Activated CD4-positive, alpha-beta T cell treated with anti-CD3 and anti-CD28 coated beads for 48 hours (primary cell): ENCODE results near the gene KIF26B.

ENCODE experiments used
- DNase-seq: peaks from one replicate; pipeline ENCODE4 v3.0.0-alpha.2; 2020

KIF26B gene

DNA sequence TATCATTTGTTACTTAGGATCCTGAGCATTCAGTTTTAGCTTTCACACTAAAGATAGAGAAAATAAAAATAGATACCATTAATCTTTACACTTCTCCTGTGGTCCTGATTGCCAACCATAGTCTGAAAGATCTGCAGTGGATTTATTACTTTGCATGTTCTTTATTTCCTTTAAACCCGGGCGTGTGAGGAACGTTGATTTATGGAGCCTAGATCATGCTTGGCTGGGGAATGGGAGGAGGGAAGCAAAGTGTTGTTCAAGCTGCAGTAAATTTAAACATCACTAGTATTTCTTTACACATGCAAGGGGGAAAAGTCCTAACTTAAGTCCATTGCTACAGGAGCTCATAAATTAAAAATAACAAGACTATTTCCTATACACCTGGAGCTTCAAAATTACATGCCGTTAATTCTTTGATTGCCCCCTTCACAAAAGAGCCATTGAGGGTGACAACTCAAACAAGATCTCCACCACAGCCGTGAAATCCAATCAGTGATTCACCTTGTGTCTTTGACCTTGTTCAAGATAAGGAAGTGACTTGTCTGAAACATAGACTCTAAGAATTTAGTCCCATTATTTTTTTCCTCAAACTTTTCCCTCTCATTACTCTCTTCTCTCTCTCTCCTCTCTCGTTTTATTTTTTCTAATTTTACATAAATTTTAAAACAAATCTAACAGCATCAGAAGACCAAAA lies 282.7 kb downstream of the KIF26B start:
- DNase-seq = no peak

DNA sequence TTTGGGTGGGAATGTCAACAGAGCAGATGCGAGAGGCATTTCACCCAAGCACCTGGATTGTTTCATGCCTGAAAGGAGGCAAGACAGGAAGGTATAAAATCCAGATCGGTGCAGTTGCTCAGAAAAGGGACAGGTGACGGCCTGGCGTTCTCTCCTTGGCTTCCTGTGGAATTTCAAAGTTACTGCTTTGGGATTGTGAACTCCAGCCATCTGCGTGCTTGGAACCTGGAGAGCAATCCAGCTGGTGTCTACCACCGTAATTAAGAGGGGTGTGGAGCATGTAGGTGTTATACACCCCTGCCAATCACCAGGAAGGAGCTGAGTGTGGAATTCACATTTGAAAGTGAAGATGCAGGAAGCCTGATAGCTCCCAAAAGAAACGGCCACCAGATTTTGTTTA lies 286.1 kb downstream of the KIF26B start:
- DNase-seq = no peak

DNA sequence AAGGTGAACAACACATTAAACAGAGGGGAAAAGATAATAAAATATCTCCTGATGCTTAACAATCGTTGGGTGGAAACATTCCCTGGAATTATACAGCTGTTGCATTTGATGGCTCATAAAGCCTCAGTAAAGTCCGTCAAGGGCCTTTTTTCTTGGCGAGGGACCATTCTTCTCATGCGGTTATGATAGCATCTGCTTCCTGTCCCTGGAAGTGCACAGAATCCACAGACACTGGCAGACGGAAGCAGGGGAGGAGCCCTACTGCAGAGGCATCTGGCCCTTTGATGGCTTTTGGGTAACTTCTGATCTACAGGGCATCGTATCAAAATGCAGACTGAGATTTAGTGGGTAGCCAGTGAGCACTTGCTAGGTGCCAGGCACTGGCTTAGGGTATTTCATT lies 286.9 kb downstream of the KIF26B start:
- no peak for DNase-seq

DNA sequence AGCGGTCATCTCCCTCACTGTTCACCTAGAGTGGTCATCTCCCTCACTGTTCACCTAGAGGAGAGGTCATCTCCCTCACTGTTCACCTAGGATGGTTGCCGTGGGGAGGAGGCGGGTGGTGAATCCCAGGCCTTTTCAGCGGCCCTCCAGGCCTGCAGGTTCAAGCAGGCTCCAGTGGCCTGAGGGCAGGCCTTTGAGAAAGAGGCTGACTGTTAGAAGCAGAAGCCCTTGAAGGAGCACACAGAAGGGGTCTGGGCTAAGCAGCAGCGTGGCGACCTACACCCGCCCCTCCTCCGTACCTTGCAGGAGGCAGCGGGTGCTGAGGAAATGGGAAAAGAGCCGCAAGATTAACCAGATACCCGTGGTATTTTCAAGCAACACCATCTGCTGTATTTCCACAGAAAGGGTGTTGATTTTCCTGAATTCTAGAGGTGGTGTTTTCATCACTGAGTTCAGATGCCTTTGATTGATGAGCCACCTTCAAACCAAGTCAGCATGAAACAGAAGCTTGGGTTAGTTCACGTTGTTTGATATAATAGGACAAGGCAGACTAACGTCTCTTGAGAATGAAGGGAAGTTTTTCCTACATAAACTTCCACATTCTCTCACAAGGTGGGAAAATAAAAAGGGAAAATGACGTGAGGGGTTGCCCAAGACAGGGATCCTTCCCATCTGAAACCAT lies 289.5 kb downstream of the KIF26B start:
- DNase-seq = no peak

DNA sequence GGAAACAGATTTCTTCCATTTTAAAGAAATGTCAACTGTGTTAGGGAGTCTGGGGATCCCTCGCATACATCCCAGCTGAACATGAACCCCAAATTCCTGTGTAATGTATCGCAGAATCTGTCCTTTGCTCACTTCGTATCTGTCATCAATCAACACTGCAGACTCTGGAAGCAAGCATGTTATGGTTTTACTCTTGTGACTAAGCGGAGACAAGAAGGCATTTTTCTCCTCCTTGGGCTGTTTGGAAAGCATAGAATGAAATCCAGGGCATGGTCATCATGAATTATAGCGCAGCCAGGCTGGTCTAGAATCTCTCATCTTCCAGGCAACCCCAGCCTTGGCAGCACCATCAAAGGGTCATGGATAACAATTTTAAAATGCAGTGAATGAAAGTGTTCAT lies 290.2 kb downstream of the KIF26B start:
- DNase-seq = no peak

DNA sequence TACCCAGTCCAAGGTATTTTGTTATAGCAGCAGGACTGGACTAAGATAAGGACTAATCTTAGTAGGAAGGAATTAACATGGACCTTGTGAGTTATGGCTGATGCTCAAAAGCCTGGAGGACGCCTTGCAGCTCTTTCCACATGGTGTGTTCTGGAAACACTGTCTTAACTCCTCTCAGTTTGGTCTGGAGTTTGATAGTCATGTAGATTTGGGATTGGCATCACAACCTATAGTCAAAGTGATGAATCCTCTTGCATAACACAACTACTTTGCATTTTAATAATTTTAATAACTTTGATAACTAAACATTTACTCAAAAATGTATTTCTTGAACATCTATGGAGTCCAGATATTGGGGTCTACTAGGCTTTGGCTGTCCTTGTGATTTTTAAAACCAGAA lies 293.7 kb downstream of the KIF26B start:
- no peak for DNase-seq

DNA sequence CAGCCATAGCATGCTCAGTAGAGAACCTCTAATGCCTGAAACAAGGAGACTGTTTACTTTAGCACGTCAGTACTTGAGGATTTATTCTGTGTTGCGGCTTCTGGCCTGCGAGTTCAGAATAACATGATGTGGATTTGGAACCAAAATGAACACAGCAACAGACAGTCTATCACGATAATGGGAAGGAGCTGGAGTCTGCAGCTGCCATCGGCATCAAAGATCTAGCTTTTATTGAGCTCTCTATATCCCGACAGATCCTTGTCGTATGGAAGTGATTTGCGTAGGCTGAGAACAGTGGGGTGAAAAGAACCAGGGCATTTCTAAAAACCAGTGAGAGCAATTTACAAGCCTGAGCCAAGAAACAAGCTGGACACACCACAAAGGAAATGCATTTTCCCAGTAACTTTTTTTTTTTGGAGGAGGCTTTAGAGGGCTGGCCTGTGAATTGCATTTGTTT lies 294.2 kb downstream of the KIF26B start:
- no peak for DNase-seq

DNA sequence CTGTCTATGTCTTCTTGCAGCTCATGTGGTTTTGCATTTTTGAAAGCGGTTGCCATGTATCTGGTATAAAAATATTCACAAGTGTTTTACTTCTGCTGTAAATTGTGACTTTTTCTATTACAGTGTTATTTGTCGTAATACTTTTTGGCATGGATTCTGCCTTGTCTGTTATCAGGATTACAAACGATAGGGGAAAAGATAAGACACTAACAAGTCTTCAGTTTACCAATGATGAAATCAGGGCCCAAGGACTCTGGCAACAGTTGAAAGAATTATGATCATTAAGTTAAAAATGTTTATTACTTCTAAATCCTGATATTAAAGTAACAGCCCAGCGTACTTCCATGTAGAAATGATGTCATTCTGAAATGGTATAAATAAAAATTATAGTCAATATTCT lies 298.8 kb downstream of the KIF26B start:
- DNase-seq = no peak

DNA sequence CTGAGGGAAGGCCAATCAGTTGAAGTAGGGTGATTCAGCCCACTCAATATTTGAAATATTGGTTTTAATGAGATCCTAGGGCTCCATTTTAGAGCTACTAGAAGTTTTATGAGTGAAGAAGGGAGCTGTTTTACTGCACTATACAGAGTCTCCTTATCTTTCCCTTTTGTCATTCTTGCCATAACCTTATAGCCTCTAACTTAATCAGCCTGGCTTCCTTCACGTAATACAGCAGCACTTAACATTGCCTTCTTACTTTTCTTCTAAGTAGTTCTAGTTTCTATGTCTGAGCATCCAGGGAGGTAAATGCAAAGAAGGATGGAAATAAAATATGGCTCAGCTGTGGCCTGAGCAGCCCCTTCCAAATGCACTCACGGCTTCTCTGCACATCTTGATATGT lies 299.3 kb downstream of the KIF26B start:
- DNase-seq = no peak

DNA sequence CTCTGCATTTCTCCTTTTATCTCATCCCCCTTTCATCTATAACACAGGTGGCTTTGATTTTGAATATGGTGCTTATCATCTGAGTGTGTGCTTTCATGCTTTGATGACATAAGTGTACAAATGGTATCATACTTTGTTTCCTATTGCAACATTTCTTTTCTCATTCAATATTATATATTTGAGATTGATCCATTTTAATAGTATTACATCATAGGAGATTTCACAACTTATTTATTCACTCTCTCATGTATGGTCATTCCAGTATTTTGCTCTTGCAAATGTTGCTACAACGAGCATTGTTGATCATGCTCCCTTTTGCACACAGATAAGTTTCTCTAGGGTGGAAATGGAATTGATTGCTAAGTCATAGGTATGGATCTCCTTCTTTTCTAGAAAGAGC lies 302.8 kb downstream of the KIF26B start:
- no peak for DNase-seq

DNA sequence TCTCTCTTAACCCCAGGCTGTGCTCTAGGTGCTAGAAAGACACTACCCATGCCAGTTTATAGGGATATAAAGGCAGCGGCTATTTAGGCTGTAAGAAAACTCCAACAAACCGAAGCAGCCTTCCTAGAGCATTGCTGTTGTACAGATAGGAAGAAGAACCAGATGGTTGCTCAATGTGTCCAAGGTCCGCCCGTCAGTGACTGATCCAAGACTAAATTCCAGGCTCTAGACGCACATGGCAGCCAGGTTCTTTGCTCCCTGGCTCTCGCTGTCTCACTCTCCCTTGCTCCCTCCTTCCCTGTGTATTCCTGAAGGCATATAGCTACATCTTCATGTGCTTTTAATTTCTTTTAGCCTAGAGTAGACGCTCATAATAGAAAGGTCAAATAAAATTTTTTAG lies 303.4 kb downstream of the KIF26B start:
- no peak for DNase-seq

DNA sequence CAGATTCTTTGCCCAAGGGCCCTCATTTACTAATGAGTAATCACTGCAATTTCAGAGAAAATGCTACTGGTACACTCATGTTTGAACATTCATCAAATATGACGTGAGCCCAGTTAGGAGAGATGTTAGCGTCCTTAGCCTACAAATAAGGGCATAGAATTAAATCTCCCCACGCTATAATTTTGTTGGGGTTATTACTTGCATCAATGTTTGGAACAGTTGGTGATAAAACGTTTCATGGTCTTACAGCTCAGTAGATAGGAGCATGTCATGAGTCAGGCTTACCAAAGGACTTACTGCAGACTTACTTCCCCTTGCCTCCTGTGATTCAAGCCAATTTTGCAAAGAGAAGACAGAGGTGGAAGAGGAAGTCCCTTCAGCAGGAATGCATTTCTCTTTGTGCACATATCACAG lies 304.0 kb downstream of the KIF26B start:
- DNase-seq = no peak

DNA sequence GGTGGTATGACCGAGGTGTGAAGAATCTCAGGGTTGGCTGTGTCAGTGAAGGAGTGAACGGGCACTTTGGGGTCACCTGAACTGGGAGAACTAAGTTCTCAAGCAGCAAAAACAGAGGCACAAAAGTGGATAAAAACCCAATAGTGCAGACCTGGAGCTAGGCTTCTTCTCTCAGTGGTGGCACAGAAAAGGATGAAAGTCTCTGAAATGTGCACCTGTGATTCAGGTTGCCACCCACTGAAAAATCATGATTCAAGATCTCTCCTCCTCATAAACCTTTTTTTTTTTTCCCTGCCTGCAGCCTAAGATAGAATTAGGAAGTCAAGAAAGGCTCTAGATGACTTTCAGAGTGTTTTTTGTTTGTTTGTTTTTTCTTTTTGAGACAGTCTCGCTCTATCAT lies 304.8 kb downstream of the KIF26B start:
- DNase-seq = no peak

DNA sequence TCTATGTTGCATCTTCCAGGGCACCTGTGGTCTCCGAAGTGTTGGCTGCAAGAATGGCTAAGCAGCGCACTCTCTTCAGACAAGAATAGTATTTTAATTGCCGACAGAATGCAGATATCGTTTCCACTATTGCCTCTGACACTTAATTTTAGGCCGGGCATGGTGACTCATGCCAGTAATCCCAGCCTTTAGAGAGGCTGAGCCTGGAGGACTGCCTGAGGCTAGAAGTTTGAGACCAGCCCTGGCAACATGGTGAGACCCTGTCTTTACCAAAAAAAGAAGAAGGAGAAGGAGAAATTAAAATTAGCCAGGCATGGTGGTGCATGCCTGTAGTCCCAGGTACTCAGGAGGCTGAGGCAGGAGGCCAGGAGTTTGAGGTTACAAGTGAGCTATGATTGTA lies 306.9 kb downstream of the KIF26B start:
- no peak for DNase-seq

DNA sequence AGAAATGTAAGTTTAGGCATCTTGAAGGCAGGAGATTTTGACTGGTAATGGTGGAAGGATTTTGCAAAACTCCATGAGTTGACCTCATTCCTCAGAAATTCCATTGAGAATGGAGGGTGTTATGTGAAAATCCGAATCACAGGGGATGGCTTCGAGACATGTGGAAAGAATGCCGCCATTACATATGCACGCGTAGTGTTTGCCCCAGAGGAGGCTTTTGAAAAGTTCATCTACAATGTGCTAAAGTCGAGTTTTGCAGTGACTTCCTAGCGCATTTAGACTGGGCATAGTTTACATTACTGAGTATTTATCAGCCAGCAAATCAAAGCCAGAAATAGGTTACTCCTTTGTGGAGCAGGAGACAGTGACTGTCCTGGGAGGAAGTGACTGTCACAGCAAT lies 307.4 kb downstream of the KIF26B start:
- no peak for DNase-seq

DNA sequence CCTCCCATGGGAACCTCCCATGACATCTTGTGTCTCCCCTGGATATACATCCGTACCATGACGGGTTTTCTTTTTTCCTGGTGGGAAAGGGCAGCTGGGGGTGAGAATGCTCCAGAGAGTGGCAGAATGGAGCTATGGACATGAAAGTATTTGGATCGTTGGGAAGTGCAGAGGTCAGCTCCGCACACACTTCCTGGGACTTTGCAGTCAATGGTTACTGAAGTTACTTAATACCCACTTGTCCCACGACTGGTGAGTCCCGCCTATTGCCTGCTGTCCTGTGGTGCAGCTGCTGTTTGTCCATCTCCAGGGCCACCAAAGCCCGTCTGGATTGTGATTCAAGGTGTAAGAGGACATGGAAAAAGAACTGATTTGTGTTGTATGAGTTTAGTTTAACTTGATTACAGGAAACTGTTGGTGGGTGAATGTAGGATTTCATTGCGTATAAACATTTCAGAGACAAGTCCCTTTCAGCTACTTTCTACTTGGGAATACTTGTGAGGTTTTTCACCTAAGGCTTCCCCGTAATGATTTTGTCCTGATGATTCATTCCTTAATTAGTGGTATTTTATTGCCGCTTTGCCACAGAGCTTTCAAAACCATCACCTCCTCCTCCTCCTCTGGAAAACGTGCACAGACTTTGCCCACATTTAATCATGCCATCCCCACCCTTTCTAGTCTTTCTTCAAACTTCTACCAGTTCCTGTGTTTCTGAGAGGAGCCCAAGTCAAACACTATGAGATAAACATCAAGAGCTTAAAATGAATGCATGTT lies 308.8 kb downstream of the KIF26B start:
- no peak for DNase-seq

DNA sequence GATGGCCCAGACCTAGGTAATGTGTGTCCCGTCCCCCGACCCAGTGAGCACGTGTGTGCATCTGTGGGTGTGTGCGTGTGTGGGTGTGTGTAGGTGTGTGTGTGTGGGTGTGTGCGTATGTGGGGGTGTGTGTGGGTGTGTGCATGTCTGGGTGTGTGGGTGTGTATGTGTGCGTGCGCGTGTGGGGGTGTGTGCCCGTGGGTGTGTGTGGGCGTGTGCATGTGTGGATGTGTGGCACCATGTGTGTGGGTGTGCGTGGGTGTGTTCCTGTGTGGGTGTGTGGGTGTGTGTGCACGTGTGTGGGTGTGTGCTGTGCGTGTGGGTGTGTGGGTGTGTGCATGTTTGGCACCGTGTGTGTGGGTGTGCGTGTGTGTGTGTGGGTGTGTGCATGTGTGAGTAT lies 309.5 kb downstream of the KIF26B start:
- peak; percentile 6 for DNase-seq

DNA sequence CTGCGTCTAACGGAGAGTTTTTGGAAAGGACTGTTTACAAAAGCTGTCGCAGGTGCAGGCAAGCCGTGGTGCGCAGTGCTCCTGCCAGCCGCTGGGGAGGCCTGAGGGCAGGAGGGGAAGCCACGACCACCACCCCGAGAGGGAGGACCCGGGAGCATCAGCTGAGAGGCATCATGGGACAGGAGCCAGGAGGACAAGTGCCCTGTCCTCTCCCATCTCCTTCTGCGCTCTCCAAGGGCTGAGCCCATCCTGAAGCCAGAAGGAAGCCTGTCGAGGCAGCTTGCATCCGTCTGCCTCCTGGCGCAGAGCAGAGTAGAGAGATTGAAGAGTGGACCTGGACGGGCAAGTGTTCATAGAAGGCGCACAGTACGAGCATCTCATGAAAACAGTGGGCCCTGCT lies 310.9 kb downstream of the KIF26B start:
- DNase-seq = no peak

DNA sequence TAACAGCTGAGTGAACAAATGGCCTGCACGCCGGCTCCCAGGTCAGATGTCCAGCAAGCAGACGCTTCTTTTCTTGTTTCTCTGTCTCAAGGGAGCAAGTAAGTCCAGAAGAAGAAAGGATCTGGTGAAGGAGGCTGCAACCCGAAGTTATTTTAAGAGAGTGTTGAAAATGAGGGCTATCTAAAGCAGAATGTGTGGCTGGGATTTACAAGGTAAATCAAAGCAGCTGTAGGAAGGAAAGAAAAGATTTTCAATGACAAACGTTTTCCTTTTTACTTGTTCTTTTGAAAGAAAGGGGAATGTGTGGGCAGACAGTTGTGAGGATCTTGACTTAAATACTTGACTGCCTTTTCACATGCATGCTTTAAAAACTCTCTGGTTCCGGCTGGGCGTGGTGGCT lies 311.5 kb downstream of the KIF26B start:
- DNase-seq = no peak

DNA sequence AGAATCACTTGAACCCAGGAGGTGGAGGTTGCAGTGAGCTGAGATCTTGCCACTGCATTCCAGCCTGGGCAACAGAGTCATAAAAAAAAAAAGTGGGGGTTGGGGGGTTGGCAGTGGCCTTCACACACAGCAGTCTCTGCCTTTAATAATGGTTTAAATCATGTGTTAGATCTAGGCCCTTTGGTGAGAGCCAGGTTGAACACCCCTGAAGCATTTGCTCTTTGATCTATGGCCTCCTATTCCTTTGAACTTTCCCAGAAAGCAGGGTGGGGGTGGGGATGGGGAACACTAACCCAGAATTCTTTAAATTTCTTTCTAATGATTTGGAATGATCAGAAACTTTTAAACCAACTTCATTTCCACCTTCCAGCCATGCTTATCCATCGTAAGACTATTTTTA lies 313.0 kb downstream of the KIF26B start:
- DNase-seq = no peak

DNA sequence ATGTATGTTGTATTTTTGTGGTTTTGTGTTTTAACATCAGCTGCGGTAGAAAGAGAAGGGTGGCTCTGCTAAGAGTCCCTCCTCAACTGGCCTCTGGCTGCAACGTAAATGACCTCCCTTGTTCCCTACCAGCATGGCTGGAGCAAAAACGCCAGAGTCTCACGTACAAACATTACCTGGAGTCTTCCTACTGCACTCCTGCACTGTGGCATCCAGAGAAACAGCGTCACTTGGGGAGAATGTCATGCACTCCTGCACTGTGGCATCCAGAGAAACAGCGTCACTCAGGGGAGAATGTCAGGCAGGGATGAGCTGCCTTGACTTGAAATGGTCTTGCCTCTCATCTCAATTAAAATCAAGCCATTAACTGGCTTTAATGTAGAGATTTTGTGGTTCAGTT lies 314.2 kb downstream of the KIF26B start:
- no peak for DNase-seq

DNA sequence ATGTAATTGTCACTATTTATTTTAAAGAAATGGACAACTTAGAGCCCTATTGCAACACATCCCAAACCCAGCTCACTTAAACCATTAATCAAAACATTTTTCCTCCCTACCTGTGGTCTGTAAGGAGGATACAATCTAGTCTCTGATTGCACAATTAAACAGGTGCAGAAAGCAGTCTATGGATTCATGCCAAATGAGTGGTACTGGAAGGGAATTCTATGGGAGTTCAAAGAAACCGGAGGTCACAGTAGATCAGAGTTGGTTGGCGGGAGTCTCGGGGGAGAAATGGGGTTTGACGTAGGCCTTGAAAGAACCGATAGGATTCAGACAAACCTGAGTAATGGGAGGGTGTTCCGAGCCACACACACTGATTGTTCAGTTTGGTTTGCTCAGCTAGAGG lies 314.9 kb downstream of the KIF26B start:
- no peak for DNase-seq

DNA sequence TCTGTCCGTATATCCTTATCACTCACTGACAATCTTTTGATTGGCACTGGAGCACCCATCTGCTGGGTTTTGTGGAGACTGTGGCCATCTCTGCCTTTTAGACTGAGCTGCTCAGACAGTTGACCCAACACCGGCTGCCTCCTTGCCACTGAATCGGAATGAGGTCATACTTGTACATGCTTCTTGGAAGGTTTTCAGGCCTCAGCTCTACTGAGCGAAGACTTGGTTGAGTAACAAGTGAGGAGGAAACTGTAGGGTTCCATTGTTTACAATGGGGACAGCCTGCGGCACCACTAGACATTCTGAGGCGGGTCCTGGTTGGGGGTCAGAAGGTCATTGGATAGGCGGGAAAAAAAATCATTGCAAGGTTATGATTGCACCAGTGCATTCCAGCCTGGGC lies 320.3 kb downstream of the KIF26B start:
- DNase-seq = no peak

DNA sequence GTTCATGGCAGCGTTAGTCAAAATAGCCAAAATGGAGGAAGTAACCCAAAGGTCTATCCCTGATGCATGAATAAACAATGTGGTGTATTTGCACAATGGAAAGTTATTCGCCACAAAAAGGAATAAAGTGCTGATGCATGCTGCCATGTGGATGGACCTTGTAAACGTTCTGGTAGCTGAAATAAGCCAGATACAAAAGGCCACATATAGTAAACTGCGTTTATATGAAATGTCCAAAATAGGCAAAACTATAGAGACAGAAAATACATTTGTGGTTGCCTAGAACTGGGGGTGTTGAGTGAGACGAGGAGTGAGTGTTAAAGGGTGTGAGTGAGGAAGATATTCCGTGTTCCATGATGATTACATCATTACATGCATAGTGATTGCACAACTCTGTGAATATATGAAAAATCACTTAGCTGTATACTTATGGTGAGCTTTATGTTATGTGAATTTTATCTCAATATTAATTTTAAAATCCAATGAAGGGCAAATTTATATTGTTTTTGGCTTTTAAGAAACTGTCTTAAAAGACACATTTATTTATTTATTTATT lies 321.3 kb downstream of the KIF26B start:
- DNase-seq = no peak
